GM12874 (cell line): ENCODE results near the gene TEX36.

Experiments
- CTCF ChIP-seq: IDR thresholded peaks from 2 replicates; pipeline ENCODE4 v1.5.1; 2011; ENCODE audit warnings: low read depth, mild to moderate bottlenecking, control low read depth, low read length, moderate library complexity; ENCODE audit not compliant: insufficient read depth

Gene TEX36

GRCh38 chr10:125683063-125683462 lies at the start of gene TEX36:
Gene TEX36, minus strand, starts transcription at chr10:125683163. Its CDS starts 174 bp downstream, at chr10:125682989.
- TF ChIP-seq CTCF, result no peak

GRCh38 chr10:125727436-125727835 lies 44.5 kb upstream of the TEX36 start:
- TF ChIP-seq CTCF, result no peak

GRCh38 chr10:125726914-125727313 lies 44.0 kb upstream of the TEX36 start:
- TF ChIP-seq CTCF, result no peak

GRCh38 chr10:125722811-125723210 lies 39.8 kb upstream of the TEX36 start:
- TF ChIP-seq CTCF, result no peak

GRCh38 chr10:125721035-125721434 lies 38.1 kb upstream of the TEX36 start:
- no peak for TF ChIP-seq CTCF

GRCh38 chr10:125720002-125720382 lies 37.0 kb upstream of the TEX36 start:
- TF ChIP-seq CTCF, result no peak

- TF ChIP-seq CTCF, result no peak
Measured at GRCh38 chr10:125719173-125720001, 36.4 kb upstream of the TEX36 start, which contains the start of gene EDRF1. Gene EDRF1, plus strand, starts transcription at chr10:125719709. Its CDS starts 99 bp downstream, at chr10:125719808.
